OCI-LY3 (cell line): ENCODE results near the gene NUDT21.

Experiments used
- EZH2phosphoT487 ChIP-seq: fragments of 200-600 bp; shearing (Covaris generic); IDR thresholded peaks from 2 replicates; pipeline ENCODE4 v1.6.1; 2018; ENCODE audit warnings: antibody characterized with exemption, mixed run types, low read depth
- TF ChIP-seq, protein P1 (sequence below): fragments of 200-600, 300-600 bp; sonication (generic); IDR thresholded peaks from 2 replicates; pipeline ENCODE4 v1.5.1; 2014; ENCODE audit warnings: antibody characterized with exemption, low read length, low read depth

DNA sequence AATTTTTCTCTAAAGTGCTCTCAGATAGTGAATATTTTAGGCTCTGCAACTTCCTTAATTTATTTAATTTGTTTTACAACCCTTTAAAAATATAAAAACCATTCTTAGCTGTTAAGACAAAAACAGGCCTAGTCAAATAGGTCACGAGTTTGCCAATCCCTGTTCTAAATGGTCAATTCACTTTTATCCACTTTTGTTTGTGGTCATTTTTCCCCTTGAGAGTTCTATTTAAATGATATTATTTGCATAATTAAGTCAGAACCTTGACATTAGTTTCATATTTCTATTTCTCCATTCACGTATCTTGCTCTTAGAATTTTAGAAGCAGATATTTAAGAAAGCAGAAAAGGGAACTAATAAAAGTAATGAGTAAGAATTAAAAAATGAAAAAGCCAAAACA is 29.8 kb downstream of the NUDT21 start:
- TF ChIP-seq, protein P1, sequence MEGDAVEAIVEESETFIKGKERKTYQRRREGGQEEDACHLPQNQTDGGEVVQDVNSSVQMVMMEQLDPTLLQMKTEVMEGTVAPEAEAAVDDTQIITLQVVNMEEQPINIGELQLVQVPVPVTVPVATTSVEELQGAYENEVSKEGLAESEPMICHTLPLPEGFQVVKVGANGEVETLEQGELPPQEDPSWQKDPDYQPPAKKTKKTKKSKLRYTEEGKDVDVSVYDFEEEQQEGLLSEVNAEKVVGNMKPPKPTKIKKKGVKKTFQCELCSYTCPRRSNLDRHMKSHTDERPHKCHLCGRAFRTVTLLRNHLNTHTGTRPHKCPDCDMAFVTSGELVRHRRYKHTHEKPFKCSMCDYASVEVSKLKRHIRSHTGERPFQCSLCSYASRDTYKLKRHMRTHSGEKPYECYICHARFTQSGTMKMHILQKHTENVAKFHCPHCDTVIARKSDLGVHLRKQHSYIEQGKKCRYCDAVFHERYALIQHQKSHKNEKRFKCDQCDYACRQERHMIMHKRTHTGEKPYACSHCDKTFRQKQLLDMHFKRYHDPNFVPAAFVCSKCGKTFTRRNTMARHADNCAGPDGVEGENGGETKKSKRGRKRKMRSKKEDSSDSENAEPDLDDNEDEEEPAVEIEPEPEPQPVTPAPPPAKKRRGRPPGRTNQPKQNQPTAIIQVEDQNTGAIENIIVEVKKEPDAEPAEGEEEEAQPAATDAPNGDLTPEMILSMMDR, result no peak
- no peak for TF ChIP-seq EZH2phosphoT487
